VCaP (cell line): Measurements from ENCODE around the gene SEC14L6.

ENCODE experiments used
- H3K27ac ChIP-seq: fragments of 450-650 bp; 2 replicates; pipeline ENCODE4 v1.5.1; 2017
- TF ChIP-seq, protein P1 (sequence below): fragments of 450-650 bp; conservative IDR thresholded peaks from 2 replicates; pipeline ENCODE4 v1.5.1; 2017; ENCODE audit warnings: mild to moderate bottlenecking, moderate library complexity

The SEC14L6 gene

DNA sequence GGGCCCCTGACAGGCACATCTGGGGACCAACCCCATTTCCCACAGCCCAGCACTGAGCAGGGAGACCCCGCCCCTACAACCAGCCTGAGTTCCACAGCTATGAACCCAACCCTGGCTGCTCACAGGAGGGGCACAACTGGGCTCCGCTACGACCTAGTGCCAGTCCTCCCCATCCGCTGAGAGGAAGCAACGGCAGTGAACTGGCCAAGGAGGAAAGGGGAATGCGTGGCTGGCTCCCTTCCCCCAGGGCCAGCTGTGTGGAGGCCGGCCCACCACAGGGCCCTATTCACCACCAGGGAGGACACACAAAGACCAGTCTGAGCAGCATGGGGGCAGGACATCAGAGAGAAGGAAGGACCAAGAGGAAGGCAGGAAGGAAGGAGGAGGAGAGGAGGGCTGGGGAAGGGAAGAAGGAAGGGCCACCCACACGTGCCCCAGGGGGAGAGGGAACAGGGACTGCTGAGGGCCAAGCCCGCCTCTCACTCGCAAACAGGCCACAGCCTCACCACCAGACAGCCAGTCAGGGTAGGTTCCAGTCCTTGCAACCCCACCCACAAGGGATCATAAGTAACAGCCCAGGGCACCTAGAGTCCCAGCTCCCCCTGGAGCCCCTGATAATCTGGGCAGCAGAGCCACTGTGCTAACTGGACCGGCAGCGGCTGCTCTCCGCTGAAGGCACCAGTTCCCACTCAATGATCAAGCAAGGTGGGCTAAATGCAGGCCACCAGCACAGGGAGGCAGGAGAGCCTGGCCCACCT is 36.4 kb upstream of the SEC14L6 start:
- no peak overlapping the region for H3K27ac ChIP-seq
- TF ChIP-seq, protein P1, sequence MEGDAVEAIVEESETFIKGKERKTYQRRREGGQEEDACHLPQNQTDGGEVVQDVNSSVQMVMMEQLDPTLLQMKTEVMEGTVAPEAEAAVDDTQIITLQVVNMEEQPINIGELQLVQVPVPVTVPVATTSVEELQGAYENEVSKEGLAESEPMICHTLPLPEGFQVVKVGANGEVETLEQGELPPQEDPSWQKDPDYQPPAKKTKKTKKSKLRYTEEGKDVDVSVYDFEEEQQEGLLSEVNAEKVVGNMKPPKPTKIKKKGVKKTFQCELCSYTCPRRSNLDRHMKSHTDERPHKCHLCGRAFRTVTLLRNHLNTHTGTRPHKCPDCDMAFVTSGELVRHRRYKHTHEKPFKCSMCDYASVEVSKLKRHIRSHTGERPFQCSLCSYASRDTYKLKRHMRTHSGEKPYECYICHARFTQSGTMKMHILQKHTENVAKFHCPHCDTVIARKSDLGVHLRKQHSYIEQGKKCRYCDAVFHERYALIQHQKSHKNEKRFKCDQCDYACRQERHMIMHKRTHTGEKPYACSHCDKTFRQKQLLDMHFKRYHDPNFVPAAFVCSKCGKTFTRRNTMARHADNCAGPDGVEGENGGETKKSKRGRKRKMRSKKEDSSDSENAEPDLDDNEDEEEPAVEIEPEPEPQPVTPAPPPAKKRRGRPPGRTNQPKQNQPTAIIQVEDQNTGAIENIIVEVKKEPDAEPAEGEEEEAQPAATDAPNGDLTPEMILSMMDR, result no peak

DNA sequence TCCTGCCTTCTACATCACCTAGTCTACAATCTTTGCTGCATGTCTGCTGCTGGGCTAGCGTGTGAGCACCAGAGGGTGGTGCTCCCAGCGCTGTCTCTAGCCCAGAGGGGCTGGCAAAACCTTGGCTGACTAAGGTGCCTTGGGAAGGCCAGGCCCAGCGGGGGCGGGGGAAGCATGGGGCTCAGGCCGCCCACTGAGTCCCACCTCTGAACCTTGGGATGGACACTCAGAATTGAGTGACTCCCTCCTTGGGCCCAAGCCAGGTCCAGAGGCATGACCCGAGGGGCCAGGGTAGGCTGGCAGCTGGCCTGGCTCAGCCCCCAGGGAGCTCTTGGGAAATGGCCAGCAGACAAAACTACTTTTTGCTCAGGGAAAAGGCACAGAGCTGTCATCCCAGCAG is 35.5 kb upstream of the SEC14L6 start:
- TF ChIP-seq, protein P1, result no peak
- no peak overlapping the region for H3K27ac ChIP-seq

DNA sequence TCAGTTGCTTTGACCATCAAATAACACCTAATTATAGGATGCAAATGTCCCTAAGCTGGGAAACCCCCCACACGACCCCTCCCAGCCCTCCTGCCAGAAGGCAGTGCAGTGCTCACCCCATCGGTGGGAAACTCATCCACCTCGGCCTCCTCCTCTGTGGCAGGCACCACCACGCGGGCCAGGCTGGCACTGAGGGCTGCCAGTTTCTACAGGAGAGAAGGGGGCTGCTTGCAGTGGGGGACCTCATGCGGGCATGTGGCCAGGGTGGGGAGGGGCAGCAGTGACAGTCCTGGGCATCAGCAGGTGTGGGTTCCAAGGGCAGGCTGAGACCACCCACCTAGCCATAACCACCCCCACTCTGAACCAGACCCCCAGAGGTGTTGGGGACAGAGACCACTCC is 34.4 kb upstream of the SEC14L6 start:
- no peak overlapping the region for H3K27ac ChIP-seq

GRCh38 chr22:30578481-30578880 is 31.9 kb upstream of the SEC14L6 start:
- H3K27ac ChIP-seq, result no peak overlapping the region
- TF ChIP-seq, protein P1, result no peak

More for the DNA sequence above, 34.4 kb upstream of the SEC14L6 start:
- TF ChIP-seq, protein P1, result no peak

DNA sequence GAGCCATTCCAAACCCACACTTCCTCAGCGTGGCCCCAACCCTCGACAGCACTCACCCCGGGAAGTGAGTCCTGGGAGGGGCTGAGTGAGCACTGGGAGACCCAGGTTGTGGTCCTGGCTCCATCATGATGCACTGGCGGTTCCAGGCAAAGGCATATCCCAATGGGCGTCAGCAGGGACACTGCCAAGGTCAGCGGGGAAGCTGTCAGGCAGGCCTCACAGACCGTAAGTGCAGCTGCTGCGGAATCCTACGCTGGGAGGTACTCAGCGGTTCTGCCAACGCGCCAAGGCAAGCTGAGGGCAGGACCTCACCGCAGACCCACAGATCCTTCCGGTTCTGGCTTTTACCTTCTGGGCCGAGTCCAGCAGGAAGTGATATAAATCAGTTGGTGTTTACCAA is 29.3 kb upstream of the SEC14L6 start:
- TF ChIP-seq, protein P1, result no peak
- peak overlapping the region; percentile 49; the same call in 1 of the 2 replicates for H3K27ac ChIP-seq

GRCh38 chr22:30574997-30575671 is 28.6 kb upstream of the SEC14L6 start:
- TF ChIP-seq, protein P1, result no peak
- H3K27ac ChIP-seq, result 0 out of 2 replicates have a peak overlapping the region, but pooled peaks have one; percentile 49

GRCh38 chr22:30574095-30574981 is 27.8 kb upstream of the SEC14L6 start, which contains the start of gene GAL3ST1:
TSS of gene GAL3ST1 (minus strand) at chr22:30574665. CDS start at chr22:30557392, 17,273 bp downstream.
- H3K27ac ChIP-seq, result 0 out of 2 replicates have a peak within 1 kb of the TSS, but pooled peaks have one; percentile 49
- TF ChIP-seq, protein P1, result no peak
